Measurements from ENCODE around the gene RASGRP3.
"Not testable (repeated sequence)": the region's sequence is repeated elsewhere in the genome, so short reads cannot be mapped to it uniquely, and the experiment has no call there.

Gene RASGRP3

GRCh38 chr2:33476131-33476792, at the start of gene RASGRP3:
TSS of gene RASGRP3 (plus strand) at chr2:33476649. CDS start at chr2:33515137, 38,488 bp downstream.
- peak; percentile 59 to 71 for DNase-seq

GRCh38 chr2:33426666-33427231, 49.7 kb upstream of the RASGRP3 start:
- no peak for DNase-seq

GRCh38 chr2:33430077-33430476, 46.4 kb upstream of the RASGRP3 start:
- no peak for DNase-seq

GRCh38 chr2:33430856-33431255, 45.6 kb upstream of the RASGRP3 start:
- no peak for DNase-seq

- DNase-seq = no peak
Observed at GRCh38 chr2:33432871-33433270, 43.6 kb upstream of the RASGRP3 start.

- DNase-seq = no peak
Observed at GRCh38 chr2:33433279-33434235, 42.9 kb upstream of the RASGRP3 start.

- no peak for DNase-seq
Observed at GRCh38 chr2:33435518-33435917, 40.9 kb upstream of the RASGRP3 start.

- DNase-seq = no peak
Observed at GRCh38 chr2:33436083-33436482, 40.4 kb upstream of the RASGRP3 start.

GRCh38 chr2:33437297-33437696, 39.2 kb upstream of the RASGRP3 start:
- no peak for DNase-seq

- DNase-seq = no peak
Observed at GRCh38 chr2:33437815-33438214, 38.6 kb upstream of the RASGRP3 start.

- DNase-seq = peak; percentile 24 to 42
Observed at GRCh38 chr2:33441235-33441810, 35.1 kb upstream of the RASGRP3 start.

GRCh38 chr2:33442052-33442451, 34.4 kb upstream of the RASGRP3 start:
- not testable (repeated sequence) for DNase-seq

- DNase-seq = no peak
Observed at GRCh38 chr2:33442528-33443079, 33.8 kb upstream of the RASGRP3 start.

GRCh38 chr2:33443274-33443829, 33.1 kb upstream of the RASGRP3 start:
- DNase-seq = peak; percentile 6 to 42

- DNase-seq = no peak
Observed at GRCh38 chr2:33444967-33445366, 31.5 kb upstream of the RASGRP3 start.

- peak; percentile 40 to 53 for DNase-seq
Observed at GRCh38 chr2:33448220-33448899, 28.1 kb upstream of the RASGRP3 start.

GRCh38 chr2:33451214-33451613, 25.2 kb upstream of the RASGRP3 start:
- DNase-seq = no peak

- DNase-seq = no peak
Observed at GRCh38 chr2:33451825-33452224, 24.6 kb upstream of the RASGRP3 start.

GRCh38 chr2:33452545-33452944, 23.9 kb upstream of the RASGRP3 start:
- DNase-seq = no peak

- DNase-seq = no peak
Observed at GRCh38 chr2:33453905-33454479, 22.5 kb upstream of the RASGRP3 start.

GRCh38 chr2:33457556-33458247, 18.7 kb upstream of the RASGRP3 start:
- no peak for DNase-seq

Measured in inflammatory macrophage treated with lipopolysaccharide for 1 hour (primary cell).